HG03039 (cell line): ENCODE results near the gene PDXDC1.
"Not testable (repeated sequence)": the region's sequence is repeated elsewhere in the genome, so short reads cannot be mapped to it uniquely, and the experiment has no call there.

Experiments used
- ATAC-seq: cut with Tn5 transposase; IDR thresholded peaks from one replicate; pipeline ENCODE4 v1.9.1; 2021; ENCODE audit warnings: mild to moderate bottlenecking, moderate library complexity; ENCODE audit not compliant: unreplicated experiment

PDXDC1 gene

GRCh38 chr16:14971621-14972228, 3.1 kb upstream of the PDXDC1 start:
- not testable (repeated sequence) for ATAC-seq

- ATAC-seq, result not testable (repeated sequence)
Measured at GRCh38 chr16:14973785-14974322, 972 bp upstream of the PDXDC1 start.

- not testable (repeated sequence) for ATAC-seq
Measured at GRCh38 chr16:14974331-14974655, 533 bp upstream of the PDXDC1 start.

- peak; percentile 17 for ATAC-seq
Measured at GRCh38 chr16:14975418-14976194, 780 bp downstream of the PDXDC1 start.

- not testable (repeated sequence) for ATAC-seq
Measured at GRCh38 chr16:14976971-14977736, 2.3 kb downstream of the PDXDC1 start.

GRCh38 chr16:14978281-14978680, 3.5 kb downstream of the PDXDC1 start:
- not testable (repeated sequence) for ATAC-seq

GRCh38 chr16:14978908-14979307, 4.1 kb downstream of the PDXDC1 start:
- not testable (repeated sequence) for ATAC-seq

GRCh38 chr16:14981234-14981633, 6.4 kb downstream of the PDXDC1 start:
- not testable (repeated sequence) for ATAC-seq

GRCh38 chr16:14982521-14982920, 7.7 kb downstream of the PDXDC1 start:
- not testable (repeated sequence) for ATAC-seq

- ATAC-seq, result not testable (repeated sequence)
Measured at GRCh38 chr16:14988092-14988491, 13.3 kb downstream of the PDXDC1 start.

- ATAC-seq, result not testable (repeated sequence)
Measured at GRCh38 chr16:14988661-14989191, 13.9 kb downstream of the PDXDC1 start.

GRCh38 chr16:14989291-14990281, 14.8 kb downstream of the PDXDC1 start:
- ATAC-seq, result not testable (repeated sequence)

GRCh38 chr16:14993277-14994151, 18.7 kb downstream of the PDXDC1 start:
- ATAC-seq, result not testable (repeated sequence)

- not testable (repeated sequence) for ATAC-seq
Measured at GRCh38 chr16:14996702-14997101, 21.9 kb downstream of the PDXDC1 start.

- not testable (repeated sequence) for ATAC-seq
Measured at GRCh38 chr16:14998300-14998699, 23.5 kb downstream of the PDXDC1 start.

- ATAC-seq, result not testable (repeated sequence)
Measured at GRCh38 chr16:14999845-15000244, 25.0 kb downstream of the PDXDC1 start.

GRCh38 chr16:15002448-15002847, 27.6 kb downstream of the PDXDC1 start:
- ATAC-seq, result not testable (repeated sequence)

GRCh38 chr16:15005357-15006132, 30.7 kb downstream of the PDXDC1 start:
- ATAC-seq, result not testable (repeated sequence)
